Stimulated activated effector memory CD8-positive, alpha-beta T cell treated with anti-CD3 and anti-CD28 coated beads, Interleukin-12 subunit alpha, Interleukin-12 subunit beta, amount 100 ng/mL, for 72 hours (primary cell): Measurements from ENCODE around the gene CHRM5.

Source experiments
- ATAC-seq: fragments of 150-1000 bp; cut with Tn5 transposase; 2 replicates; pipeline ENCODE4 v1.10.0; 2021
- DNase-seq, 2 donors: peaks; one replicate each; pipeline ENCODE4 v3.0.0; 2021 to 2022; ENCODE audit warnings: low spot score in 2 of 2
- H3K27ac Mint-ChIP-seq: one replicate; pipeline ENCODE4 v1.8.0; 2022; ENCODE audit warnings: mild to moderate bottlenecking, mixed read lengths
- H3K36me3 Mint-ChIP-seq: one replicate; pipeline ENCODE4 v1.8.0; 2022; ENCODE audit warnings: mild to moderate bottlenecking, mixed read lengths
- H3K4me1 Mint-ChIP-seq: one replicate; pipeline ENCODE4 v1.8.0; 2022; ENCODE audit warnings: mixed read lengths
- H3K4me3 Mint-ChIP-seq: one replicate; pipeline ENCODE4 v1.8.0; 2022; ENCODE audit warnings: mild to moderate bottlenecking, mixed read lengths
- H3K9me3 Mint-ChIP-seq: one replicate; pipeline ENCODE4 v1.8.0; 2022; ENCODE audit warnings: mixed read lengths

Gene CHRM5

GRCh38 chr15:33968224-33968623 lies at the start of gene CHRM5:
CHRM5 (plus strand) TSS chr15:33968497; CDS start chr15:34062718, 94,221 bp downstream.
- Mint-ChIP-seq H3K36me3 (no peaks in the 10 kb centered on the region), H3K27ac (no peak within 1 kb of the TSS), H3K9me3 (no peaks in the 10 kb centered on the region), H3K4me1 (no peaks in the 10 kb centered on the region), H3K4me3 (no peak within 1 kb of the TSS)
- no peak for ATAC-seq
- no peak for DNase-seq

DNA sequence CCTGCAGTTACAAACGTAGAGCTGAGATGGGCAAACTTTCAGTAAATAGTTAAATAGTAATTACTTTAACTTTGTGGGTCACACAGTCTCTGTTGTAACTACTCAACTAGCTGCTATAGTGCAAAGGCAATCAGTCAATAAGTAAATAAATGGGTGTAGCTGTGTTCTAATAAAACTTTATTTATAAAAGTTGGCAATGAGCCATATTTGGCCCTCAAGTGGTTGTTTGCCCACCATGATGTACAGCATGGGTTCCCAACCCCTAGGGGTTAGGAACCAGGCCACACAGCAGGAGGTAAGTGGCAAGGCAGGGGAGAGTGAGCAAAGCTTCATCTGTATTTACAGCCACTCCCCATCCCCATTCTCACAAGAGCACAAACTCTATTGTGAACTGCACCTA lies 44.9 kb upstream of the CHRM5 start:
- H3K4me3 Mint-ChIP-seq, result no peak overlapping the region
- H3K4me1 Mint-ChIP-seq, result no peaks in the 10 kb centered on the region

GRCh38 chr15:33926260-33926659 lies 42.0 kb upstream of the CHRM5 start:
- no peak for ATAC-seq

More for the DNA sequence above, 44.9 kb upstream of the CHRM5 start:
- Mint-ChIP-seq H3K9me3 (no peaks in the 10 kb centered on the region), H3K36me3 (no peaks in the 10 kb centered on the region), H3K27ac (no peak overlapping the region)
- DNase-seq, result no peak
- ATAC-seq, result no peak

GRCh38 chr15:33932734-33933133 lies 35.6 kb upstream of the CHRM5 start:
- ATAC-seq, result no peak
- DNase-seq, result no peak
- Mint-ChIP-seq H3K4me3 (no peak overlapping the region), H3K9me3 (no peaks in the 10 kb centered on the region), H3K27ac (no peak overlapping the region), H3K36me3 (no peaks in the 10 kb centered on the region), H3K4me1 (no peaks in the 10 kb centered on the region)

More at GRCh38 chr15:33926260-33926659, 42.0 kb upstream of the CHRM5 start:
- Mint-ChIP-seq H3K4me1 (no peaks in the 10 kb centered on the region), H3K27ac (no peak overlapping the region), H3K9me3 (no peaks in the 10 kb centered on the region), H3K4me3 (no peak overlapping the region), H3K36me3 (no peaks in the 10 kb centered on the region)
- no peak for DNase-seq

GRCh38 chr15:33934396-33934795 lies 33.9 kb upstream of the CHRM5 start:
- ATAC-seq, result no peak
- H3K27ac Mint-ChIP-seq, result no peak overlapping the region

DNA sequence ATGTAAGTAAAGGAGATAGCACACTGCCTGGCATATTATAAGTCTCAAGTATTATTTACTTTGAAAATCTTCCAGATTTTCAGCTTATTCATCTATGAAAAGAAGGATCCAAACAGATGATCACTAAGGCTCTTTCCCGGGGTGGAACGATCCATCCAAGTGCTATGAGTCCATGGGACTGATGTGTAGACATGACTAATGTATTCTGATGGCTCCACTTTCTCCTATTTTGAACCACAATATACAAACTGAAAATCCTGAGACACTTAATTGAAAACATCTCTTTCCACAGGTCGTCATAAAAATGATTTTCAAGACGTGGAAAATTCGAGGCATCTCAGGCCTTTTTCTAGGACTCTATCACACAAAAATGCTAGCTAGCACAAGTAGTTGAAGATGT lies 33.4 kb upstream of the CHRM5 start:
- ATAC-seq (no peak), DNase-seq (no peak)
- Mint-ChIP-seq H3K9me3 (no peaks in the 10 kb centered on the region), H3K4me3 (no peak overlapping the region), H3K4me1 (no peaks in the 10 kb centered on the region), H3K27ac (no peak overlapping the region), H3K36me3 (no peaks in the 10 kb centered on the region)

More at GRCh38 chr15:33934396-33934795, 33.9 kb upstream of the CHRM5 start:
- no peak overlapping the region for H3K4me3 Mint-ChIP-seq
- no peaks in the 10 kb centered on the region for H3K4me1 Mint-ChIP-seq
- no peaks in the 10 kb centered on the region for H3K36me3 Mint-ChIP-seq
- DNase-seq, result no peak
- no peaks in the 10 kb centered on the region for H3K9me3 Mint-ChIP-seq

DNA sequence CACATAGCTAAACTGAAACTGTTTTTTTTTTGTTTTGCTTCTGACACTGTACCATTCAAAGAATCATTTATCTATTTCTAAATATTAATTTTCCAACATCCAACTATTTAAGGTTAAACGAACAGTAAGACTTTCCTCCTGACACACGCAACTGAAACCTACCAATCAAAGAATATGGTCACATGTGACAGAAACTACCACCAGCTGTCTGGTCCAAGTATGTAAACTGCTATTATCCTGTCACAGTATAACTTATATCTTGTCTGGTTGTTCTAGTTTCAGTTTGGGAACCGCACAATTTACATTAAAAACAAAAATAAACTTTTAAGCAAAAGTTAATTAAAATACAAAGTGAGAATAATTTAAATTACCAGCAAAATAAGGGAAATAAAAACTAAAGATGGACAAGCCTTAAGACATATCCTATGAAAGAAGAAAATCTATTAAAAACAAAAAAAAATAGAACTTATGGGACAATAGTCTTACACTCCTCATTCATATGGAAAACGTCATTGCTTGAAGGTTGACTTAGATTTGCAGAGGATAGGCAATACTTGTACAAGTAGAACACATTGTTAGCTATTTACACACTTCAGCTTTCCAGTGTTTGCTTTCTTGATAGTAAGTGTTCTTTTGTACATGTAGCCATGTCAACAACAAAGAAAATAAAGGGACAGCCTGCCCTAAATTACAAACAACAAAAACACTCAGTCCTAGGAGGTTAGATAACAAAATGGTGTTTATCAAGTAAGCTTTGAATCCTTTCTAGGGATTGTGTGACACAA lies 26.8 kb upstream of the CHRM5 start:
- ATAC-seq (no peak), DNase-seq (no peak)
- Mint-ChIP-seq H3K36me3 (no peaks in the 10 kb centered on the region), H3K4me3 (no peak overlapping the region), H3K27ac (no peak overlapping the region), H3K9me3 (no peaks in the 10 kb centered on the region), H3K4me1 (no peaks in the 10 kb centered on the region)

DNA sequence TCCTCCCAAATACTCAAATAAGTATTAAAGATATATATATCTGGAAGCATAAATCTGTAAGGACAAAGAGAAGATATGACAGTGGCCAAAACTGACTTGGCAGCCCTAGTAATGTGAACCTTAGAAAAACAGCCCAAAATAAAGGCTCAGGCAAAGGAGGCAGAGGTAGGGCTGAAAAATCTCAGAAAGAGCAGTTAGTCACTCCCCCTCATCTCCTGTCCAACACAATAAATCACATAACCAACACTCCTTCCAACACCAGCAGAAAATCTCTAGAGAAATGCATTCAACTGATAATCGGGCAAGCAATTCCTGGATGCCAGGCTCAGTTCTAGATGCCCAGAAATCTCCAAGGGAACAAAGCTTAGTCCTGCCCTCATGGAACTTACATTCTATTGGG lies 22.1 kb upstream of the CHRM5 start:
- DNase-seq (no peak), ATAC-seq (no peak)
- no peaks in the 10 kb centered on the region for H3K36me3 Mint-ChIP-seq
- peak overlapping the region; percentile 4 for H3K27ac Mint-ChIP-seq
- no peaks in the 10 kb centered on the region for H3K4me1 Mint-ChIP-seq
- H3K9me3 Mint-ChIP-seq, result no peaks in the 10 kb centered on the region
- no peak overlapping the region for H3K4me3 Mint-ChIP-seq

- Mint-ChIP-seq H3K4me3 (no peak overlapping the region), H3K36me3 (no peaks in the 10 kb centered on the region), H3K9me3 (no peaks in the 10 kb centered on the region), H3K27ac (no peak overlapping the region), H3K4me1 (peaks cover 13% of the 10 kb centered on the region)
- ATAC-seq, result no peak
- DNase-seq, result no peak
Measured at GRCh38 chr15:33955945-33956344, 12.4 kb upstream of the CHRM5 start.

DNA sequence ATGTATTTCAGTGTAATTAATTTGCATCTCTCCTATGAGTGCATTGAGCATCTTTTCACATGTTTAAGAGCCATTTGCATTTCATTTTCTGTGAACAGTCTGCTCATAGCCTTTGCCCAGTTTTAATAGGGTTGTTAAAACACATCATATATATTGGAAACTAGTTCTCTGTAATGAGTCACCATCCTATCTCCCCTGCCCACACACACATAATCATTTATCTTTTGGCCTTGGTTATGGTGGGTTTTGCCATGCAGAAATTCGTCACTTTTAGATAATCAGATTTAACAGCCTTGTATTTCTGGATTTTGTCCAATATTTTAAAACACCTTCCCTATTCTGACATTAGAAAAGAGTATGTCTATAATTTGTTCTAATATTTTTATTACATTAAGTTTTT lies 11.9 kb upstream of the CHRM5 start:
- Mint-ChIP-seq H3K9me3 (no peaks in the 10 kb centered on the region), H3K27ac (no peak overlapping the region), H3K4me1 (peaks cover 13% of the 10 kb centered on the region), H3K4me3 (no peak overlapping the region), H3K36me3 (no peaks in the 10 kb centered on the region)
- ATAC-seq (peak; percentile 52), DNase-seq (no peak)

- ATAC-seq (no peak), DNase-seq (no peak)
- H3K27ac Mint-ChIP-seq, result no peak overlapping the region
- H3K4me1 Mint-ChIP-seq, result peaks cover 13% of the 10 kb centered on the region
- H3K36me3 Mint-ChIP-seq, result no peaks in the 10 kb centered on the region
- H3K9me3 Mint-ChIP-seq, result no peaks in the 10 kb centered on the region
- no peak overlapping the region for H3K4me3 Mint-ChIP-seq
Measured at GRCh38 chr15:33959844-33960548, 8.3 kb upstream of the CHRM5 start.

DNA sequence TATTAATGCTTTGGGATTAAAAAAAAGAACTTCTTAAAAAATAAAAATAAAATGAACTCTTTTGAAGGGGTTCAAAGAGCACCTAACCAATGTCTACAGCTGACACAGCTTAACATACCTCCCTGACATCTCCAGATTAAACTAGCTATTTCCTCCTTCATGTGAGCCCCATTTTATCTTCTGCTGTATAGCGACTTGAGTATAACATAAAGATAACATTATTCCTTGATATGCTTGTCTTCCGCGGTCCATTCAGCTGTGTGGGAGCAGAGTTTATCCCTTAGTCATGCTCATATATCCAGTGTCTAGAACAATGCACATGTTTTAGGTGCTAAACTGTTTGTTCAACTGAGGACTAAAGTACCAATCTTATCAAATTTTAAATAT lies 7.8 kb upstream of the CHRM5 start:
- DNase-seq (no peak), ATAC-seq (no peak)
- Mint-ChIP-seq H3K4me3 (no peak overlapping the region), H3K9me3 (no peaks in the 10 kb centered on the region), H3K36me3 (no peaks in the 10 kb centered on the region), H3K27ac (no peak overlapping the region), H3K4me1 (peaks cover 13% of the 10 kb centered on the region)

DNA sequence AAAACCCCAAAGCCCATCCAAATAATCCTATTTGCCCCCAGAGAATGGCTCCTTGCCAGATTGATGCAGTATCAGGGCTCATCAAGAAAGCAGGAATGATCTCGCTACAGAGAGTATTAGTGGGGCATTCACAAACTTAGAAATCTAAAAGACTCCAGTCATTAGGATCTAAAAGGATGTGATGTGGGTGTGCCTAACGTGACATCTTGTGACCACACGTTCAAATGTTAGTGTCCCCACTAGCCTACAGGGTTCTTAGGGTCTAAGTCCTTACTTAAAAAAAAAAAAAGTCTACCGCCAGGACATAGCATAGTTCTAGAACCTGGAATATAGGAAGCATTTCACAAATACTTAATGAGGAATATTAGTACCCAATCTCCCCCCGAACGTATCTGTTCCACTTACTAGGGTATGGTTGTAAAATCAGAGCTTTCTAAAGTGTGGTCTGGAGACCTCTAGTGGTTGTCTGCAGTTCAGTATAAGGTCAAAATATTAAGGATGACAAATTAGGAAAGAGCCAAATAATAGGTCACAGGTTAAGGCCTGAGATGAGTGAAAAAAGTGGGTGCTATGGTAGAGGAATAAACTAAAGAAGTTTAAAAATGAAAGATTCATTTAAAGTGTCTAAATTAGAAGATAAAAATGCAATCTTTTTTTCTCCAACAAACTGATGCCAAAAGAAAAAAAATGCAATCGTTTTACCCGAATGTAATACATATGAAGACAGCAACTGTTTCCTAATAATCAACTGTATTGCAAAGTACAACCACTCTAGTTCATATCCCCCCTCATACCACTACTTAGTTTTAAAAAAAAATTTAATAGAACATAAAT lies 4.2 kb upstream of the CHRM5 start:
- Mint-ChIP-seq H3K9me3 (no peaks in the 10 kb centered on the region), H3K4me1 (peaks cover 4% of the 10 kb centered on the region), H3K27ac (no peak overlapping the region), H3K36me3 (no peaks in the 10 kb centered on the region), H3K4me3 (no peak overlapping the region)
- DNase-seq, result no peak
- ATAC-seq, result peak; percentile 59

DNA sequence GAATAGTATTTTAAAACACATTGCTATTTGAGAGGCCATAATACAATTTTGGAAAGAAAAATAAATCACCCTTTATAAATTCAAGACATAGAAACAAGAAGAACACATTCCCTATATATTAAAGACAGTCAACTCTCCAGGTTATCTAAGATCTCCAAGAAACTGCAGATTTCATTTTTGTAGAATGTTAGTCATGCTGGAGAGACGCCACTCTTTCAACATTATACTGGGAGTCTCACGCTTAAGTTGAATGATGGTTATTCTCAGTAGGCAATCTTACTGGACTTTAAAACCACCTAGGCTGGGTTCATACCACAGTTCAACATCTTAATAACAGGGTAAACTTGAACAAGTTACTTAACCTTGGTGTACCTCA lies 3.6 kb upstream of the CHRM5 start:
- Mint-ChIP-seq H3K4me3 (no peak overlapping the region), H3K9me3 (no peaks in the 10 kb centered on the region), H3K36me3 (no peaks in the 10 kb centered on the region), H3K4me1 (no peaks in the 10 kb centered on the region), H3K27ac (no peak overlapping the region)
- DNase-seq (no peak), ATAC-seq (no peak)

GRCh38 chr15:33968821-33969220 lies 524 bp downstream of the CHRM5 start:
- Mint-ChIP-seq H3K27ac (no peak overlapping the region), H3K9me3 (no peaks in the 10 kb centered on the region), H3K4me3 (no peak overlapping the region), H3K36me3 (no peaks in the 10 kb centered on the region), H3K4me1 (no peaks in the 10 kb centered on the region)
- no peak for DNase-seq
- ATAC-seq, result no peak
